ENCODE data around the gene GCK. TPM values are rescaled to one million over a fixed set of nuclear protein-coding genes. Genes with fewer than 3 reads are reported as not detected.

GCK gene
- total and polyA plus RNA-seq, 2 of the 13 experiments (the other 11 are each of a cell fraction or from before 2014, with no cell fraction given): not detected

- BruUV-seq (replicated peaks): no TSS peak
- no peak for DNase-seq (ENCODE audit: low spot score)
- no CpG with 5 or more reads among the region's 4 CpGs for WGBS (ENCODE audit: low lambda C conversion rate)
Observed at GRCh38 chr7:44236333-44236728, 47.1 kb upstream of the GCK start.

More at GRCh38 chr7:44236333-44236728, 47.1 kb upstream of the GCK start:
- no peak overlapping the region for H2AFZ ChIP-seq (ENCODE audit: low read length)
- in situ Hi-C loops (cut with HindIII; ENCODE audit: extremely low pct_ligation_motif_present, low pct_unique_long_range_greater_than_20kb) (no loop called here), intact Hi-C loops (cut with micrococcal nuclease; ENCODE audit: unreplicated experiment) (no loop called here)
- H3K27ac ChIP-seq (ENCODE audit: extremely low read length, insufficient read depth, low read length): no peak overlapping the region
- POLR2A ChIA-PET: no interaction called here
- CTCF ChIA-PET (ENCODE audit: low intra/inter-chr PET ratio, low total read pairs): no interaction called here
- FAIRE-seq (no peak), ATAC-seq (no peak)
- no peaks in the 10 kb centered on the region for H3K79me2 ChIP-seq (ENCODE audit: insufficient read depth, low read length)
- H3K9ac ChIP-seq (ENCODE audit: insufficient read depth, low read depth, low read length): no peak overlapping the region
- no peak overlapping the region for H3K4me2 ChIP-seq (ENCODE audit: low read depth, low read length)
- TF ChIP-seq ZNF713 (CRISPR knock-in tag; IDR thresholded peaks at IDR 0.05): no peak
- no peak for TF ChIP-seq E2F1 (CRISPR knock-in tag; IDR thresholded peaks at IDR 0.05)
- TF ChIP-seq GTF3A (CRISPR knock-in tag; conservative IDR thresholded peaks at IDR 0.05): no peak
- no peak for TF ChIP-seq MAX (IDR thresholded peaks at IDR 0.05)
- no peak for TF ChIP-seq TEF (CRISPR knock-in tag; IDR thresholded peaks at IDR 0.05)
- no peak for TF ChIP-seq ZNF225 (CRISPR knock-in tag; IDR thresholded peaks at IDR 0.05)
- no peak for TF ChIP-seq ZNF292 (CRISPR knock-in tag; IDR thresholded peaks at IDR 0.05; ENCODE audit: borderline replicate concordance, low read depth)
- no peak for TF ChIP-seq NFKBIZ (CRISPR knock-in tag; IDR thresholded peaks at IDR 0.05)
- TF ChIP-seq ZNF362 (CRISPR knock-in tag; IDR thresholded peaks at IDR 0.05; ENCODE audit: borderline replicate concordance): no peak
- TF ChIP-seq ZNF382 (CRISPR knock-in tag; IDR thresholded peaks at IDR 0.05; ENCODE audit: borderline replicate concordance): no peak
- no peak for TF ChIP-seq ZNF670 (CRISPR knock-in tag; IDR thresholded peaks at IDR 0.05; ENCODE audit: borderline replicate concordance)
- TF ChIP-seq ZNF180 (CRISPR knock-in tag; IDR thresholded peaks at IDR 0.05; ENCODE audit: borderline replicate concordance, low read depth): no peak
- no peak for TF ChIP-seq SRSF9 (IDR thresholded peaks at IDR 0.05; ENCODE audit: borderline replicate concordance, insufficient read depth, low read depth, low read length, poor library complexity, severe bottlenecking)
- TF ChIP-seq MYPOP (CRISPR knock-in tag; IDR thresholded peaks at IDR 0.05): no peak
- no peak for TF ChIP-seq KLF11 (CRISPR knock-in tag; IDR thresholded peaks at IDR 0.05)
- no peak for TF ChIP-seq BCL6 (CRISPR knock-in tag; IDR thresholded peaks at IDR 0.05)
- TF ChIP-seq MTA1 (CRISPR knock-in tag; IDR thresholded peaks at IDR 0.05; ENCODE audit: borderline replicate concordance): no peak
- TF ChIP-seq CEBPB (IDR thresholded peaks at IDR 0.05; ENCODE audit: borderline replicate concordance, low read depth, low read length): no peak
- no peak overlapping the region for H3K4me3 ChIP-seq (replicated peaks in 1 of 3; ENCODE audit: insufficient read depth in 1 of 3, low read depth in 2 of 3, low read length in 3 of 3)
- H3K27me3 ChIP-seq (ENCODE audit: control insufficient read depth in 1 of 2, insufficient read depth in 2 of 2, low read length in 2 of 2): peaks cover 24 to 87% of the 10 kb centered on the region in 2 experiments
- H3K36me3 ChIP-seq (replicated peaks in 1 of 2; ENCODE audit: control insufficient read depth in 1 of 2, insufficient read depth in 2 of 2, low read length in 2 of 2): no peaks in the 10 kb centered on the region
- H4K20me1 ChIP-seq (ENCODE audit: insufficient read depth, low read length): no peaks in the 10 kb centered on the region
- no peaks in the 10 kb centered on the region for H3K9me3 ChIP-seq (ENCODE audit: low read length)
- no peaks in the 10 kb centered on the region for H3K4me1 ChIP-seq (ENCODE audit: insufficient read depth, low read length)

Measured in HepG2 (cell line).